ENCODE measurements around the gene IMMT. TPM values are rescaled to one million over a fixed set of nuclear protein-coding genes. Genes with fewer than 3 reads are reported as not detected.
A peak's percentile ranks its signal among the peaks of the same experiment; 100 is the strongest.

The IMMT gene
- total RNA-seq, 1 donor from 2014 or later, result 107 TPM

DNA sequence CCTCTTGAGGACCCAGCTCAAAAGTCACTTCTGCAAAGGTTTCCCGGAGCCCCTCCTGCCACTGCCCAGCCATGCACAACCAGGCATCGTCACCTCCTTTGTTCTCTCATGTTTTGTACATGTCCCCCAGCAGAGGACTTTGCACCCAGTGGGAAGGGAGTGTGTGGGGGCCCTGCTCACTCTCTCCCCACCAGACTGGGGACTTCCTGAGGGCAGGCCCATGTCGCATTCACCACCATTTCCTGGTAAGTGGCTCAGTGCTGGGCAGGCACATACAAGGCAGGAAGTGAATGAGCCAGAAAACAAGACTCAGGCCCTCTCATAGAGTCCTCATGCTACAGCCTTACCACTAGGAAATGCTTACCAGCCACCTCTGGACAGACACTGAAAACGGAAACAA is 22.9 kb upstream of the IMMT start:
- no peak overlapping the region for H3K27ac Mint-ChIP-seq (ENCODE audit: unreplicated experiment)
- peaks cover 28% of the 10 kb centered on the region for H3K4me1 Mint-ChIP-seq (ENCODE audit: unreplicated experiment)
- TF ChIP-seq, protein P1, sequence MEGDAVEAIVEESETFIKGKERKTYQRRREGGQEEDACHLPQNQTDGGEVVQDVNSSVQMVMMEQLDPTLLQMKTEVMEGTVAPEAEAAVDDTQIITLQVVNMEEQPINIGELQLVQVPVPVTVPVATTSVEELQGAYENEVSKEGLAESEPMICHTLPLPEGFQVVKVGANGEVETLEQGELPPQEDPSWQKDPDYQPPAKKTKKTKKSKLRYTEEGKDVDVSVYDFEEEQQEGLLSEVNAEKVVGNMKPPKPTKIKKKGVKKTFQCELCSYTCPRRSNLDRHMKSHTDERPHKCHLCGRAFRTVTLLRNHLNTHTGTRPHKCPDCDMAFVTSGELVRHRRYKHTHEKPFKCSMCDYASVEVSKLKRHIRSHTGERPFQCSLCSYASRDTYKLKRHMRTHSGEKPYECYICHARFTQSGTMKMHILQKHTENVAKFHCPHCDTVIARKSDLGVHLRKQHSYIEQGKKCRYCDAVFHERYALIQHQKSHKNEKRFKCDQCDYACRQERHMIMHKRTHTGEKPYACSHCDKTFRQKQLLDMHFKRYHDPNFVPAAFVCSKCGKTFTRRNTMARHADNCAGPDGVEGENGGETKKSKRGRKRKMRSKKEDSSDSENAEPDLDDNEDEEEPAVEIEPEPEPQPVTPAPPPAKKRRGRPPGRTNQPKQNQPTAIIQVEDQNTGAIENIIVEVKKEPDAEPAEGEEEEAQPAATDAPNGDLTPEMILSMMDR (IDR thresholded peaks at IDR 0.05; ENCODE audit: unreplicated experiment), result no peak
- no peak for DNase-seq (ENCODE audit: low spot score)
- peaks cover 2% of the 10 kb centered on the region for H3K27me3 Mint-ChIP-seq (ENCODE audit: unreplicated experiment)
- no peaks in the 10 kb centered on the region for H3K9me3 Mint-ChIP-seq (ENCODE audit: unreplicated experiment)
- H3K36me3 Mint-ChIP-seq (ENCODE audit: low read depth, unreplicated experiment), result peaks cover 9% of the 10 kb centered on the region
- no peak overlapping the region for H3K4me3 Mint-ChIP-seq (ENCODE audit: unreplicated experiment)

DNA sequence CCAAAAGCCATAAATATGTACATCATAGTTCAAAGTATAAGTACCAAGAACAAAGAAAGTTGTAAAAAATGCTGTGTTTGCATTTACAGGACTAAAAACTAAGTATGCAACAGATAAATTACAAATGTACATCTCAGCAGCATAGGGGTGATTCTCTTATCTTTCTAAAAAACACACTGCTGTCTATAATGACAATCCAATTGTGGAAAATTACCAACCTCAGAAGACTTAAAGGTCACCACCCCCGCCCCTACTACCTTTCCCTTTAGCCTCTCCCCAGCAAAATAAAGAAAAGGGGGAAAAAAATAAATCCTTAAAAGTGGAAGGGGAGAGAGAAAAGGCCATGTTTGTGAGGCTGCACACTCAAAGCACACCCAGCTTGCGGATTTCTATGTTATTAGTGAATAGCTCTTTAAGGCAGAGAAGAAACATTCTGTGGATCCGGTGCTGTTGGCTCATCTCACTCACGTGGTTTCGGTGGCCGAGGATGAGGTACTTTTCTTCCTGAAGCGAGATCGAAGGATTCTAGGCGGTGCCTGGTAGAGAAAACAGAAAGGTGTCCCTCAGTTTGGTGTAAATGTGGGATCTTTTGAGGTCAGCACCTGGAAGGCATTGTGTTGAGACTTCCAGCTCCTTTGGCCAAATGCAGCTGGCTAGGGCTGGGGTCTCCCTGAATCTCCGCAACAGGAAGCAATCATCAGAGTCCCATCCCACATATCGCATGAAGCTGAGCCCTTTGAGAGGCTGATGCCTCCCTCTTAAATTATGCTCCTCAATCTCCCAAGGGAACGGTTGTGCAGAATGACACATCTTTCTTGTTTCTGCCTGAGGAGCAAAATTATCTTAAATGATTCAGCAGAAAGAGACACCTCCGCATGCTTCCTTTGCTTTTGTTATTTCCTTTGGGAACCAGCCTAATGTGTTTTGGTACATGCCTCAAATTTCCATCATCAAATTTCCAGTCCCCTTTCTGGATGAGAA is 21.6 kb upstream of the IMMT start:
- peaks cover 2% of the 10 kb centered on the region for H3K27me3 Mint-ChIP-seq (ENCODE audit: unreplicated experiment)
- no peaks in the 10 kb centered on the region for H3K9me3 Mint-ChIP-seq (ENCODE audit: unreplicated experiment)
- H3K4me1 Mint-ChIP-seq (ENCODE audit: unreplicated experiment), result peaks cover 24% of the 10 kb centered on the region
- no peak overlapping the region for H3K4me3 Mint-ChIP-seq (ENCODE audit: unreplicated experiment)
- peaks cover 13% of the 10 kb centered on the region for H3K36me3 Mint-ChIP-seq (ENCODE audit: low read depth, unreplicated experiment)
- TF ChIP-seq, protein P1 (IDR thresholded peaks at IDR 0.05; ENCODE audit: unreplicated experiment), result no peak
- H3K27ac Mint-ChIP-seq (ENCODE audit: unreplicated experiment), result no peak overlapping the region
- no peak for DNase-seq (ENCODE audit: low spot score)

DNA sequence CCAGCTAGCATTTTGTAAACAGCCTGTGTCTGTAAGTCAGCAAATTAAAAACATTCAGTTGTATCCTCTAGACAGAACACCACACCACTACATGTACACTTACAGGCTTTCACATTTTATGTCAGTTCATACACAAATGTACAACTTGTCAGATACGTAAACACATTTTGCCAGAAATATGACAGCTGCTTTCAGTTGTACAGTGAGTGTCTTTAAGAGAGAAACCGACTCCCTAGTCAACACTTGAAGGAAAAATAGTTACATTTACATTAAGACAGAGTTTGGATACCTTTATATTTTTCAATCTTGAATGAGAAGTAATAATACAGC is 19.2 kb upstream of the IMMT start:
- H3K27me3 Mint-ChIP-seq (ENCODE audit: unreplicated experiment), result peaks cover 2% of the 10 kb centered on the region
- peaks cover 30% of the 10 kb centered on the region for H3K36me3 Mint-ChIP-seq (ENCODE audit: low read depth, unreplicated experiment)
- DNase-seq (ENCODE audit: low spot score), result no peak
- peaks cover 4% of the 10 kb centered on the region for H3K4me1 Mint-ChIP-seq (ENCODE audit: unreplicated experiment)
- H3K9me3 Mint-ChIP-seq (ENCODE audit: unreplicated experiment), result no peaks in the 10 kb centered on the region
- TF ChIP-seq, protein P1 (IDR thresholded peaks at IDR 0.05; ENCODE audit: unreplicated experiment), result no peak
- no peak overlapping the region for H3K4me3 Mint-ChIP-seq (ENCODE audit: unreplicated experiment)
- H3K27ac Mint-ChIP-seq (ENCODE audit: unreplicated experiment), result no peak overlapping the region

DNA sequence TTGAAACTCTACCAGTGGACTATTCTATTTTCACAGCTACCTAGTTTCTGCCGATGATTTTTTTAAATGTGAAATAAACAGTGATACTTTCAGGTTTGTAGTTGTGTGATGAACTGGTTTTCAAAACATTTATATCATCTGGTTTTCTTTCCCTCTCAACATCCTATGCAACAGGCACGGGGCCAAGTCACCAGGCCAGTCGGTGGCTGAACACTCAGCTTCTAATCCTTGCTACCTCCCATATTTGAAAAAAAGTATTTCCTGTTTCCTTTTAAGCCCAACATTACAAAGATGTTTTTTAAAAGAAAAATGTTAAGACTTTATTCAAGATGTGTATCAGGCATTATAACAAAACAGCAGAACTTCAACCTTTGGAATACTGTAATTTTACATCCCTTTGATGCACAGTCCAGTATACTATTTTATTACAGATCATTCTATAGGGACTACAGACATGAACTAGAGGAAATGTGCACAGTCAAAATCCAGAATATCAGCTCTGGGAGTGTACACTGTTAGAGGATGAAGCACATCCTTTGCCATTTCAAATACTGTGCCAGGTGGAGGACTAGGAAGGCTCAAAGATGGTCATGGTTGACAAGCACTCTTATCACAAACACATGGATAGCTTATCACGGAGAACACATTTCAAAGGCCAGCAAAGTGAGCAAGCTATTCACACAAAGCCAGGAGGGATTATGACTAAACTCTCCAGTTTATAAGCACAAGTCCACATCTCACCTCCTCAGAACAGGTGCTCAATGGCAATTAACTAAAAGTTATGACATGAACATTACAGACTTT is 18.6 kb upstream of the IMMT start:
- Mint-ChIP-seq H3K36me3 (ENCODE audit: low read depth, unreplicated experiment) (peaks cover 30% of the 10 kb centered on the region), H3K4me1 (ENCODE audit: unreplicated experiment) (peaks cover 4% of the 10 kb centered on the region), H3K4me3 (ENCODE audit: unreplicated experiment) (peak overlapping the region; percentile 31), H3K9me3 (ENCODE audit: unreplicated experiment) (no peaks in the 10 kb centered on the region), H3K27me3 (ENCODE audit: unreplicated experiment) (peaks cover 2% of the 10 kb centered on the region), H3K27ac (ENCODE audit: unreplicated experiment) (peak overlapping the region; percentile 74)
- TF ChIP-seq, protein P1 (IDR thresholded peaks at IDR 0.05; ENCODE audit: unreplicated experiment), result no peak
- DNase-seq (ENCODE audit: low spot score), result no peak
